NCI-H1694 treated with DMSO at 0.1 percent for 48 hours (cell line): ENCODE measurements around the gene LONP1.

Experiments used
- DNase-seq: peaks from one replicate; lab custom pipeline; 2025; lab: John Stamatoyannopoulos, UW

Gene LONP1

DNA sequence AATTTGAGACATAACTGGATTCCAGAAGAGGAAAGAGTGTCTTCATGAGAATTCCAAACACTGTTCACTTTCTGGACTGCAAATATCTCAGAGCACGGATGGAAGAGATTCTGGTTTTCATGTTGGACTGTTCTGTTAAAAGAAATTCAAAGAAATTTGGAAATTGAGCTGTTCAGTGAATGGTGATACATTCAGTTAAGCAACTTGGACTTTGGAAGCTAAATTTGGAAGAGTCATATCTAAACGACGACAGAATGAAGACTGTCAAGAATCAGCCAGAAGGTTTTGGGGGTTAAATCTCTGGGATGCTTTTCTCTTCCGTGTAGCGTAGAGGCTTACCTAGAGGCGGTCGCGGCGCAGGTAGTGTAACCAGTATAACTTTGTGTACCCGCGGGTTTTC, 71.5 kb downstream of the LONP1 start:
- DNase-seq: no peak

DNA sequence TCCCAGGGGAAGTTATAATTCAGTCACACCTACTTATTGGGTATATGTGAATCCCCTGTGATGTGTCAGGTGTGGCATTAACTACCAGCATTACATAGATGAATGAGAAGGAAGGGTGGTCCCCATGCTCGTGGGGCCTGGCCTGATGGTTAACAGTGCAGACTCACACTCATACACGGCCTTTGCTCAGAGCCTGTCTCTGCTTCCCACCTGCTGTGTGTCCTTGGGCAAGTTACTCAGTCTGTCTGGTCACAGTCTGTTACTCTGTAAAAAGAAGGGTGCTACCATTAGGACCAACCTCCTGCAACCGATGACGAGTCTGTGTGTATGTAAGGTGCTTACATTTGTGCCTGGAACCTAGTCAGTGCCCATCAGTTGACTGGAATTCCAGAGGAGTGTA, 73.2 kb downstream of the LONP1 start:
- no peak for DNase-seq

DNA sequence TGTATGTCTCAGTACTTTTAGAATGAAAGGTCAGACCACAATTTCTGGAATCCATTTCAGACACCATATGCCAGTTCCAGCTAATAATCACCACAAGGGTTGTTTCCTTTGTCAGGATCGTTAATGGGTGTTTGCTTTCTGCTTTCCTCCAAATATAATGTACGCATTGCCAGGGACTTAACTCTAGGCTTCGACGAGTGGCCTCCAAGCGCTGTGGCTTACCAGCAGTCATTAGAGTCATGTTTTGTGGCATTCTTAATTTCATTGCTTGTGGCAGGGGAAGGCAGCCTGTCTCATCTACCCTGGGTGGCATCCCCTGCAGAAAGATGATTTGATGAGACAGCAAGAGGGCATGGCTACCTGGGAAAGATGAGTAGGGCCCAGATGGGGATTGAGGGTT, 74.5 kb downstream of the LONP1 start:
- DNase-seq: no peak

DNA sequence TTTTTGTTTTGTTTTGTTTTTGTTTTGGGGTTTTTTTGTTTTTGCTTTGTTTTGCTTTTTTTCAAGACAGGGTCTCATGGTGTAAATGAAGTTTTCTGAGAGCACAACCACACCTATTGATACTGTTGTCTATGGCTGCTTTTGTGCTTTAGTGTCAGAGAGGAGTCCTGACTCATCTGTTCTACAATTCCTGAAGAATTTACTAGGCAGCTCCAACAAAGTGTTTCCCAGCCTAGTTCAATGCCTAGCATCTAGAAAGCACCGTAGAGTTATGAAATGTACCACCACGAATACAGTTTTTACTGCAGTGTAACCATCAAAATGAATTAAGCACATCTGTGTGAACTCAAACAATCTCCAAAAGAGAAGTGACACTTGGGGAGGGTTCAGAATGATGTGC, 75.9 kb downstream of the LONP1 start:
- no peak for DNase-seq

DNA sequence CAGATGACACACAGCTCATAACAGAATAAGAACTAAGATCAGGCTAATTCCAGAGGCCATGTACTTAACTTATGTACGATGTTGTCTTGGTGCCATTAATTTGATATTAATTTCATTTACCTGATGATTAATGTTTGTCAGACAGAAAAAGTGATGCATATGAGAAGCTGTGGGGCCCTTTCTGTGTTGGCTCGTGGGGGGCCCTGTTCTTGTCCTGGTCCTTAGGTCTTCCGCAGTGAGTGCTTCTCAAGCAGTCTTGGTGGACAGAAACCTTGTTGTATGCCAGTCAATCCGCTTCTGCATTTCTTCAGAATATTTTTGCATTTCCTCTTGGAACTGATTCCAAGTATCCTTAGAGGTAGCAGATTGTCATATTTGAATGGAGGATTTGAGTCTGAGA, 76.9 kb downstream of the LONP1 start:
- DNase-seq: no peak

DNA sequence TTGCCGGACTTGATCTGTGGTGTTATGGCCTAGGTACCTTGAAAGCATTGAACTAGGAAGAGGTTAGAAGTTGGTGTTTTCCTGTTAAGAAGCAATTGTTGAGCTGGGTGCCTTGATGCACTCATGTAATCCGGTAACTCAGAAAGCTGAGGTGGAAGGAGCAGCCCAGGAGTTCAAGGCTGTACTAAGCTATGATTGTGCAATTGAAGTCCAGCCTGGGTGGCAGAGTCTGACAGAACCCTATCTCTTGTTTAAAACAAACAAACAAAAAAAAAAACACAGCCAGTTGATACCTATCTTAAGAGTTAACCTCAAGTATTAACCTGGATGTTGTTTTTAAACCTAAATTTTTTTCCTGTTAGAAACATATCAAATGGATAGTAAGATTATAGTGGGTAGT, 77.7 kb downstream of the LONP1 start:
- no peak for DNase-seq
